Activated naive CD4-positive, alpha-beta T cell treated with anti-CD3 and anti-CD28 coated beads, Interleukin-2, amount 50 U/mL, for 72 hours (primary cell): ENCODE data around the gene VWF. TPM values are rescaled to one million over a fixed set of nuclear protein-coding genes. Genes with fewer than 3 reads are reported as not detected.
A peak's percentile ranks its signal among the peaks of the same experiment; 100 is the strongest.

ENCODE experiments used
- ATAC-seq, 2 donors: fragments of 150-1000 bp; cut with Tn5 transposase; 2 replicates each; pipeline ENCODE4 v1.10.0; 2021; ENCODE audit warnings: mild to moderate bottlenecking in 2 of 2, moderate library complexity in 2 of 2
- DNase-seq, 2 donors: peaks; one replicate each; pipeline ENCODE4 v3.0.0; 2021 to 2022; ENCODE audit warnings: low spot score in 2 of 2
- H3K27ac Mint-ChIP-seq, 2 donors: one replicate each; pipeline ENCODE4 v1.8.0; 2022; ENCODE audit warnings: mild to moderate bottlenecking in 2 of 2, mixed read lengths in 2 of 2
- H3K36me3 Mint-ChIP-seq, 2 donors: one replicate each; pipeline ENCODE4 v1.8.0; 2022; ENCODE audit warnings: mixed read lengths in 2 of 2
- H3K9me3 Mint-ChIP-seq, 2 donors: one replicate each; pipeline ENCODE4 v1.8.0; 2022; ENCODE audit warnings: mixed read lengths in 2 of 2
- total RNA-seq, 2 donors: library from RNA; stranded (reverse); gene quantifications; one replicate each; pipeline ENCODE4 v1.2.3, GENCODE V29; 2022

VWF gene
- total RNA-seq, 2 donors from 2014 or later = 0.12 TPM; not detected in 1

DNA sequence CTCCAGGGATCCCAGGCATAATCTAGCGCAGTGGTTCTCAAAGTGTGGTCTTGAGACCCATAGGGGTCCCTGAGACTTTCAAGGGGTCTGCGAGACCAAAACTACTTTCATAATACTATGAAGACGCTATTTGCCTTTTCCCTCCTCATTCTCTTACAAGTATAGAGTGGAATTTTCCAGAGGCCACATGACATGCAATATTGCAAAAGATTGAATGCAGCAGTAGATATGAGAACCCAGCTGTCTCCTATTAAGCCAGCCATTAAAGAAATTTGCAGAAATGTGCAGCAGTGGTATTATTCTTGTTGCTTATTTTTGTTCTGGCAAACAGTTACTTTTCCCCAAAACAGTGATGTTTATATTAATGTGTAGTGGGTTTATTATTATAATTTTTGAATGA lies 62.8 kb downstream of the VWF start:
- no peak overlapping the region for H3K27ac Mint-ChIP-seq
- no peak for ATAC-seq
- H3K36me3 Mint-ChIP-seq = no peaks in the 10 kb centered on the region

DNA sequence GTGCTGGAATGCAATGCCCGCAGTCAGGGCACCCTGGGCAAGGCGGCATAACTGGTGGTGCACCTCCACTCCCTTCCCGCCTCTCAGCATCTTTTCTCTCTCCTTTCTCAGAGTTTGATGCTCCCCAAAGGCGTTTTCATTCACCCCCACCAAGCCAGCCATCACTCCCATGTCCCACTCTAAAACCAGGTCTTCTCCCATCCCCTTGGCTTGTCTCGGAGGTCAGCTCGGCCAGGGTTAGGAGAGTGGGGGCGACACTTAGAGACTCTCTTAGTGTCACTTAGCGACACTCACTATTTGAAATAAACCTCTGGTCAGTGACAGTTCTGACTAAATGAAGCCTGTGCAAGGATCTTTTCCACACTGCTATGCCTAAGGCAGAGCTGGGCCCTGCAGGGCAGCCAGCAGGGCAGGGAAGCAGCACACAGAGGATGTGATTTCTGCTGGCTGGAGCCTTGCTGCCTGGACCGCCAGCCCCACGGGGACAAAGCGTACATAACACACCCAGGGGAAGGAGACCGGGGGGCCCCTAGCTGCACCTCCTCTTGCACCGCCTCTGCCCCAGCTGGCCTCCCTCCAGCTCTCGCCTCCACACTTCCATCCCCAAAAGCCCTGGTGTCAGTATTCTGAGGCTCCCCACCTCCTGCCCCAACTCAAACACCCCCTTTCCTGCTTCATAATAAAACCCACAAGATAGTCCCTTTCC lies 64.5 kb downstream of the VWF start:
- no peaks in the 10 kb centered on the region for H3K9me3 Mint-ChIP-seq

More for the DNA sequence above, 62.8 kb downstream of the VWF start:
- H3K9me3 Mint-ChIP-seq = no peaks in the 10 kb centered on the region
- DNase-seq = no peak

DNA sequence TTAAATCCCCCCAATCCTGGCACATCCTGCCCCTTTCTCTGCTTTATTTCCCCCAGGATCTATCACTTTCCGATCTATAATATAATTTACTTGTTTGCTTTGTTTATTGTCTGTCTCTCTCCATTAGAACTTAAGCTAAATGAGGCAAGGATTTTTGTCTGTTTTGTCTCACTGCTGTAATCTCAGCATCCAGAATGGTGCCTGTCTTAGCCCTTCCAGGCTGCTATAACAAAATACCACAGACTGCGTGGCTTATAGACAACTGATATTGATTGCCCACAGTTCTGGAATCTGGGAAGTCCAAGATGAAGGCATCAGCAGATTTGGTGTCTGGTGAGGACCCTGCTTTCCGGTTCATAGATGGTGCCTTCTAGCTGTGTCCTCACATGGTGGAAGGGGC lies 65.2 kb downstream of the VWF start:
- Mint-ChIP-seq H3K9me3 (no peaks in the 10 kb centered on the region), H3K27ac (no peak overlapping the region), H3K36me3 (no peaks in the 10 kb centered on the region)
- ATAC-seq = no peak
- no peak for DNase-seq

More for the DNA sequence above, 64.5 kb downstream of the VWF start:
- ATAC-seq (no peak), DNase-seq (no peak)
- H3K36me3 Mint-ChIP-seq = no peaks in the 10 kb centered on the region
- no peak overlapping the region for H3K27ac Mint-ChIP-seq

DNA sequence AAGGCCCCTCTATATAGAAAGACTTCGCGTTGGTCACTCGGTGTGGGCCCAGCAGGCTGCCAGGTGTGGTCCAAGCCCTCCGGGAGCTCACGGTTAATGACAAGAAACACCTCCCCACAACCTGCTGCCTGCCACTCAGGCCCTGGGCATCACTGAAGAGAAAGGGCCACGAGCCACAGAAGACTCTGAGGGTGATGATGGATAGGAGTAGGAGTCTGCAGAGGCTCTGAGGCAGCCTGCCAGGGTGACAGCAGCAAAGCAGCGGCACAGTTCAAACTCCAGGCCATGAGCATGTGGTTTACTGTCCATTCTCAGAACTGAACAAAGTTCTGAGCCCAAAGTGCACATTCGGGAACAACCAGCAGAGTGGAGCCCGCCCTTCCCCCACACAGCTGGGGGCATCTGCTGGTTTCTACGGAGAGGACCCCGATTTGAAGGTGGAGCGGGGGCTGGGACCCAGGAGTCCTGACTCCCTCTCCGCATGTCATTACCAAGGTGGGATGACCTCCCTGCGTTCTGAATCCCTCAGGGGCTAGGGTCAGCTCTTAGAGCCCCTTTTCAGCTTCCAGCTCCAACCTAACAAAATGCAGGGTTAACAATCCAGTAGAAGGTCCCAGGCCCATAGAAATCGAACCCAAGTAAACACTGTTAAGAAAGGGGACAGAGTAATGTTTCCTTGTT lies 65.8 kb downstream of the VWF start:
- no peak for DNase-seq
- Mint-ChIP-seq H3K27ac (no peak overlapping the region), H3K36me3 (no peaks in the 10 kb centered on the region), H3K9me3 (no peaks in the 10 kb centered on the region)
- no peak for ATAC-seq

GRCh38 chr12:6057700-6058099 lies 66.8 kb downstream of the VWF start:
- H3K27ac Mint-ChIP-seq = no peak overlapping the region
- ATAC-seq (no peak), DNase-seq (no peak)
- H3K36me3 Mint-ChIP-seq = no peaks in the 10 kb centered on the region
- no peaks in the 10 kb centered on the region for H3K9me3 Mint-ChIP-seq

DNA sequence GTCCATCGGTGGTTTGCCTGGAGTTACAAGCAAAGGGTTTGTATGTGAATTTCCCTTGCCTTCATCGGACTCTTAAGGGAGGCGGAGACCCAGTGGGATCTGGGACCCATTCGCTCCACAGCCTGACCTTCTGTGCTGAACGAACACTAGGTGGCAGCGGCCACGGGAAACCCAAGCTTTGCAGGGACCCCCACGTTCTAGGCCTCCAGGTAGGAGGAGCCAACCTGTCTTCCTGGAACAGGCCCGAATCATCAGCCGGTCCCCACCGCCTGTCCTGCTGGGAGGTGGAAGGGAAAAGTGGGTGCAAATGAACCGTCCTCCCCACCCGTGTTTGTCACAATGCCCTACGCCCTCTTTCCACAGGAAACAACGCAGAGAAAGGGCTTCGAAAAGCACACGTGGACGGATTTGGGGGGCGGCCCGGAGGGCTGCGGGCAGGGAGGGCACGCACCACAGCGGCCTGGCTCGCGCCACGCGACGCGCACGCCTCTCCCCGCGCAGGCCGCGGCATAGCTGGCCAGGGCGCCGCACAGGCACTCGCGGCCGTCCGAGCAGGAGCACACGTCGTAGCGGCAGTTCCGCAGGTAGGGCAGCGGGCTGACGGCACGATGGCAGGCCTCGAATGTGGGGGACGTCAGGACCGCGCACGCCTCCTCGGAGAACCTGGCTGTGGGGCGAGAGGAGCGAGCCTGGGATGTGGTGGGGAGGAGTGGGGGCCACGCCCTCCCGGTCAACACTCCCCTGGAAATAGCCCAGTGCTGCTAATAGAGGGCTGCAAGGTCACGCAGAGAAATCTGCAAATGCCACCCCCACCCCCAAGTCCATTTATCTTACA lies 67.8 kb downstream of the VWF start:
- Mint-ChIP-seq H3K27ac (no peak overlapping the region), H3K36me3 (no peaks in the 10 kb centered on the region), H3K9me3 (no peaks in the 10 kb centered on the region)
- DNase-seq (no peak), ATAC-seq (peak; percentile 43 to 57)

GRCh38 chr12:6053541-6053940 lies 70.9 kb downstream of the VWF start:
- ATAC-seq = no peak
- no peaks in the 10 kb centered on the region for H3K9me3 Mint-ChIP-seq
- DNase-seq = no peak
- no peak overlapping the region for H3K27ac Mint-ChIP-seq
- no peaks in the 10 kb centered on the region for H3K36me3 Mint-ChIP-seq

DNA sequence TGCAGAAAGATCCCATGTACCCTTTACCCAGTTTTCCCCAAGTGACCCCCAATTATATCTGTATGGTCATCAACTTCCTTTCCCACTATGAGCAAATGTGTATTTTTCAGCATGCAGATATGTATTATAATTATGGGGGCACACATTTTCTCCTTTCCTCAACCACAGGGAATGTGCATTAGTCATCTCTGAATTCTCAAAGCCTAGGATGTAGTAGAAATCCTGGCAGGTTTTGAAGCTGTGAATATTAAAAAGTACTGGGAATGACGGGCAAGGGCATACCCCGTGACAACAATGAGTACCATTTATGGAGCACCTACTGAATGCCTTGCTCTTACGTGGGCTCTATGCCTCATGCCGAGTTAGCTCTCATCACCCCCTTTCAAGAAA lies 71.5 kb downstream of the VWF start:
- DNase-seq (no peak), ATAC-seq (no peak)
- no peaks in the 10 kb centered on the region for H3K9me3 Mint-ChIP-seq
- no peak overlapping the region for H3K27ac Mint-ChIP-seq
- H3K36me3 Mint-ChIP-seq = no peaks in the 10 kb centered on the region

GRCh38 chr12:6052206-6052939 lies 72.1 kb downstream of the VWF start:
- no peak for ATAC-seq
- no peaks in the 10 kb centered on the region for H3K36me3 Mint-ChIP-seq
- no peak for DNase-seq
- H3K27ac Mint-ChIP-seq = no peak overlapping the region
- no peaks in the 10 kb centered on the region for H3K9me3 Mint-ChIP-seq

DNA sequence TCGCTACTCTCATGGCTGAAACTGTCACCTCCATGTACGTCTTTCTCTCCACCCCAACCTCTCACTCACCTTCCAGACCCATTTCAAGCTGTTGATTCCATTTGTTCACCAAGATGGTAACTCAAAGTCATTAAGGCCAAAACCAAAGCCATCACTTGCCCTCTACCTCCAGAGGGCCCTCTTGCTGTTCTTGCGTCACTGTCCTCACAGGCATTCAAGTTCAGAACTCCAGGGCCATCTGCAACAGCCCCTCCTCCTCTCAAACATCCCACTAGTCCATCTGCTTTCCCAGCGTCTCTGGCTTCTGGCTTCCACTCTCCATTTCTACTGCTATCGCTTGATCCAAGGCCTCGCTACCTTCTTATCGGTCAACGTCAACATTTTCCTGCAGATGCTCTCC lies 74.5 kb downstream of the VWF start:
- ATAC-seq = no peak
- Mint-ChIP-seq H3K36me3 (no peaks in the 10 kb centered on the region), H3K9me3 (no peaks in the 10 kb centered on the region), H3K27ac (no peak overlapping the region)
- no peak for DNase-seq

- H3K9me3 Mint-ChIP-seq = no peaks in the 10 kb centered on the region
- DNase-seq = no peak
- no peaks in the 10 kb centered on the region for H3K36me3 Mint-ChIP-seq
- no peak overlapping the region for H3K27ac Mint-ChIP-seq
- ATAC-seq = no peak
These were observed 74.9 kb downstream of the VWF start for GRCh38 chr12:6049587-6049986.

- DNase-seq (no peak), ATAC-seq (peak; percentile 53 to 75)
- no peak overlapping the region for H3K27ac Mint-ChIP-seq
These were observed 76.9 kb downstream of the VWF start for GRCh38 chr12:6047249-6048237.

GRCh38 chr12:6046511-6047180 lies 77.8 kb downstream of the VWF start:
- DNase-seq (no peak), ATAC-seq (no peak)
- H3K36me3 Mint-ChIP-seq = no peaks in the 10 kb centered on the region
- H3K9me3 Mint-ChIP-seq = no peaks in the 10 kb centered on the region
- no peak overlapping the region for H3K27ac Mint-ChIP-seq

More at GRCh38 chr12:6047249-6048237, 76.9 kb downstream of the VWF start:
- Mint-ChIP-seq H3K9me3 (no peaks in the 10 kb centered on the region), H3K36me3 (no peaks in the 10 kb centered on the region)

DNA sequence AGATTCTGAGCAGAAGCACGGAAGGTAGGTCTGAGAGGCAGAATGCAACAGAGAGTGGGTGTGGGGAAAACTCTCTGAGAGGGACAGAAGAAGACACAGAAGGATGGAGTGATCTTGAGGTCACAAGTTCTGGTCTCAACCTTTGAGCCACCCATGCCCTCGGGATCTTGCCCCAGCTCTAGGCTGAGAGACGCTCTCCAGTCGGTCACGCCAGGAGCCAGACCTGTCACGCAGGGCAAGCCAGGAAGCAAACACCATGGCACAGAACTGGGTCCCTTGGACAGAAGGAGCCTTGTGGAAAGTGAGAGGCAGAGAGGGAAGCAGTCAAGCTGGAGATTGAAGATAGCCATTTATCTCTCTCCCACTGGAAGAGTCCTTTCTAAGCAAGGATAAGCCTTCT lies 79.0 kb downstream of the VWF start:
- ATAC-seq (no peak), DNase-seq (no peak)
- Mint-ChIP-seq H3K27ac (no peak overlapping the region), H3K36me3 (no peaks in the 10 kb centered on the region), H3K9me3 (no peaks in the 10 kb centered on the region)

- H3K9me3 Mint-ChIP-seq = no peaks in the 10 kb centered on the region
These were observed 80.4 kb downstream of the VWF start for GRCh38 chr12:6044082-6044481.

More at GRCh38 chr12:6044082-6044481, 80.4 kb downstream of the VWF start:
- DNase-seq = no peak
- no peak overlapping the region for H3K27ac Mint-ChIP-seq
- H3K36me3 Mint-ChIP-seq = no peaks in the 10 kb centered on the region
- ATAC-seq = no peak
